Spleen (tissue), 11 donors: Measurements from ENCODE around the gene HOTAIR. TPM values are rescaled to one million over a fixed set of nuclear protein-coding genes. Genes with fewer than 3 reads are reported as not detected.

Experiments used
- DNase-seq: peaks from one replicate; pipeline ENCODE4 v3.0.0-alpha.2; 2020
- H3K27ac ChIP-seq, 8 donors: fragments of 200-600 bp; sonication (generic) in 7 of 8; 1 replicate in 4 of 8; 2 replicates in 4 of 8; pipeline versions ENCODE4 v1.5.0 to v1.8.0; 2016 to 2021; ENCODE audit warnings: inconsistent platforms in 4 of 8, mild to moderate bottlenecking in 4 of 8, moderate library complexity in 1 of 8
- H3K27me3 ChIP-seq, 7 donors: fragments of 200-600 bp; sonication (generic) in 6 of 7; replicated peaks in 1 of 7; 1 replicate in 4 of 7; 2 replicates in 3 of 7; pipeline versions ENCODE4 v1.5.0 to v1.8.0; 2016 to 2021; ENCODE audit warnings: inconsistent platforms in 3 of 7, mild to moderate bottlenecking in 1 of 7
- H3K36me3 ChIP-seq, 6 donors: fragments of 200-600 bp; sonication (generic) in 5 of 6; 1 replicate in 4 of 6; 2 replicates in 2 of 6; pipeline versions ENCODE4 v1.5.0 to v1.8.0; 2016 to 2021; ENCODE audit warnings: inconsistent platforms in 2 of 6
- H3K4me1 ChIP-seq, 6 donors: fragments of 200-600 bp; sonication (generic) in 5 of 6; 1 replicate in 3 of 6; 2 replicates in 3 of 6; pipeline versions ENCODE4 v1.5.0 to v1.8.0; 2016 to 2021; ENCODE audit warnings: inconsistent platforms in 3 of 6
- H3K4me3 ChIP-seq, 8 donors: fragments of 200-600 bp; sonication (generic) in 7 of 8; 1 replicate in 4 of 8; 2 replicates in 4 of 8; pipeline versions ENCODE4 v1.5.0 to v1.8.0; 2016 to 2021; ENCODE audit warnings: inconsistent platforms in 4 of 8, mild to moderate bottlenecking in 4 of 8, moderate library complexity in 2 of 8
- H3K9me3 ChIP-seq, 8 donors: fragments of 200-600 bp; sonication (generic) in 7 of 8; 1 replicate in 4 of 8; 2 replicates in 4 of 8; pipeline versions ENCODE4 v1.5.0 to v1.8.0; 2016 to 2021; ENCODE audit warnings: inconsistent platforms in 4 of 8
- POLR2A ChIP-seq, 3 donors: fragments of 450-650 bp; IDR thresholded peaks; one replicate each; pipeline ENCODE4 v1.5.1; 2017; ENCODE audit warnings: antibody characterized with exemption in 3 of 3, mild to moderate bottlenecking in 1 of 3
- POLR2AphosphoS5 ChIP-seq, 3 donors: sonication (generic); formaldehyde crosslinking; IDR thresholded peaks; one replicate each; pipeline ENCODE4 v1.5.1; 2017; ENCODE audit warnings: antibody characterized with exemption in 3 of 3
- WGBS, 5 donors: extraction: QIAGEN DNeasy Blood & Tissue Kit in 3 of 5; methylation state at CpG; one replicate each; pipeline versions ENCODE4 v1.1.5 to v1.1.7; 2013 to 2018; 5-methylcytosine and 5-hydroxymethylcytosine counted together
- intact Hi-C: fragments of 100-400 bp; cut with DNase I; formaldehyde crosslinking; loops from one replicate; pipeline ENCODE4 v1.15.0; 2023; ENCODE audit warnings: low total_unique reads
- polyA plus RNA-seq, 3 donors: library from polyadenylated mRNA; stranded (reverse); fragments of 200-250 nt; gene quantifications; one replicate each; pipeline ENCODE4 v1.2.1, GENCODE V29; 2013
- total RNA-seq, 7 donors: library from RNA; depleted of rRNA in 3 of 7; stranded (reverse); fragments of >200 nt in 3 of 7; fragmentation: NEBNext Ultra II Directional in 4 of 7; extraction: Animal tissue kit (Norgen Biotek cat#: 25700) in 4 of 7; gene quantifications; one replicate each; pipeline versions ENCODE4 v1.1.0 to v1.2.1, GENCODE V29; 2016 to 2021
- TF ChIP-seq, protein P1 (sequence below), 11 experiments: fragments of 200-600 bp in 7 of 11; fragments of 450-650 bp in 4 of 11; sonication (generic) in 4 of 11; IDR thresholded peaks in 8 of 11; conservative IDR thresholded peaks in 3 of 11; 1 replicate in 7 of 11; 2 replicates in 4 of 11; pipeline versions ENCODE4 v1.4.0 to v1.8.0; 2016 to 2021; ENCODE audit warnings: antibody characterized with exemption in 11 of 11, inconsistent platforms in 4 of 11, mild to moderate bottlenecking in 1 of 11
- donor health status: healthy with polysubstance abuse.
- donor health status: DM: no; HTN: no; CAD: no; lungs with moderate emphysema.
- donor health status: DM: no; HTN: no; CAD: no.
- donor health status: Bipolar disorder and iron deficiency.
- donor health status: healthy.
- donor health status: DM: no; HTN: no; CAD: no.
- donor health status: DM: yes; HTN: yes; CAD: no.

HOTAIR gene
- total and polyA plus RNA-seq, 10 donors = not detected

GRCh38 chr12:53988541-53989226, 13.9 kb upstream of the HOTAIR start:
- Histone ChIP-seq H3K9me3 (peaks cover 0 to 12% (median 0%) of the 10 kb centered on the region in 8 donors), H3K4me3 (peak overlapping the region in 1 of 8 donors; percentile 22), H3K4me1 (peaks cover 13 to 43% (median 31%) of the 10 kb centered on the region in 6 donors), H3K27me3 (peaks cover 25 to 100% (median 100%) of the 10 kb centered on the region in 7 donors), H3K27ac (no peak overlapping the region), H3K36me3 (no peaks in the 10 kb centered on the region)
- TF ChIP-seq, protein P1, sequence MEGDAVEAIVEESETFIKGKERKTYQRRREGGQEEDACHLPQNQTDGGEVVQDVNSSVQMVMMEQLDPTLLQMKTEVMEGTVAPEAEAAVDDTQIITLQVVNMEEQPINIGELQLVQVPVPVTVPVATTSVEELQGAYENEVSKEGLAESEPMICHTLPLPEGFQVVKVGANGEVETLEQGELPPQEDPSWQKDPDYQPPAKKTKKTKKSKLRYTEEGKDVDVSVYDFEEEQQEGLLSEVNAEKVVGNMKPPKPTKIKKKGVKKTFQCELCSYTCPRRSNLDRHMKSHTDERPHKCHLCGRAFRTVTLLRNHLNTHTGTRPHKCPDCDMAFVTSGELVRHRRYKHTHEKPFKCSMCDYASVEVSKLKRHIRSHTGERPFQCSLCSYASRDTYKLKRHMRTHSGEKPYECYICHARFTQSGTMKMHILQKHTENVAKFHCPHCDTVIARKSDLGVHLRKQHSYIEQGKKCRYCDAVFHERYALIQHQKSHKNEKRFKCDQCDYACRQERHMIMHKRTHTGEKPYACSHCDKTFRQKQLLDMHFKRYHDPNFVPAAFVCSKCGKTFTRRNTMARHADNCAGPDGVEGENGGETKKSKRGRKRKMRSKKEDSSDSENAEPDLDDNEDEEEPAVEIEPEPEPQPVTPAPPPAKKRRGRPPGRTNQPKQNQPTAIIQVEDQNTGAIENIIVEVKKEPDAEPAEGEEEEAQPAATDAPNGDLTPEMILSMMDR (IDR thresholded peaks at IDR 0.05 in 8 of 11, conservative IDR thresholded peaks at IDR 0.05 in 3 of 11) = no peak
- no peak for TF ChIP-seq POLR2A (IDR thresholded peaks at IDR 0.05)
- TF ChIP-seq POLR2AphosphoS5 (IDR thresholded peaks at IDR 0.05) = no peak
- intact Hi-C loops = no loop called here
- no peak for DNase-seq
- WGBS, 5 donors = 2 to 8% (median 7%) methylated on average over 5 of the region's 5 CpGs

GRCh38 chr12:53987787-53988230, 13.1 kb upstream of the HOTAIR start:
- WGBS, 5 donors = 6 to 16% (median 13%) methylated on average over 4 of the region's 4 CpGs
- no peaks in the 10 kb centered on the region for H3K36me3 ChIP-seq
- peaks cover 0 to 12% (median 0%) of the 10 kb centered on the region in 8 donors for H3K9me3 ChIP-seq
- peaks cover 29 to 100% (median 100%) of the 10 kb centered on the region in 7 donors for H3K27me3 ChIP-seq
- intact Hi-C loops = no loop called here
- no peak for DNase-seq
- H3K4me3 ChIP-seq = no peak overlapping the region
- no peak overlapping the region for H3K27ac ChIP-seq
- H3K4me1 ChIP-seq = peaks cover 13 to 48% (median 33%) of the 10 kb centered on the region in 6 donors
- TF ChIP-seq POLR2AphosphoS5 (IDR thresholded peaks at IDR 0.05) (no peak), POLR2A (IDR thresholded peaks at IDR 0.05) (no peak)
- TF ChIP-seq, protein P1 (IDR thresholded peaks at IDR 0.05 in 8 of 11, conservative IDR thresholded peaks at IDR 0.05 in 3 of 11) = no peak

DNA sequence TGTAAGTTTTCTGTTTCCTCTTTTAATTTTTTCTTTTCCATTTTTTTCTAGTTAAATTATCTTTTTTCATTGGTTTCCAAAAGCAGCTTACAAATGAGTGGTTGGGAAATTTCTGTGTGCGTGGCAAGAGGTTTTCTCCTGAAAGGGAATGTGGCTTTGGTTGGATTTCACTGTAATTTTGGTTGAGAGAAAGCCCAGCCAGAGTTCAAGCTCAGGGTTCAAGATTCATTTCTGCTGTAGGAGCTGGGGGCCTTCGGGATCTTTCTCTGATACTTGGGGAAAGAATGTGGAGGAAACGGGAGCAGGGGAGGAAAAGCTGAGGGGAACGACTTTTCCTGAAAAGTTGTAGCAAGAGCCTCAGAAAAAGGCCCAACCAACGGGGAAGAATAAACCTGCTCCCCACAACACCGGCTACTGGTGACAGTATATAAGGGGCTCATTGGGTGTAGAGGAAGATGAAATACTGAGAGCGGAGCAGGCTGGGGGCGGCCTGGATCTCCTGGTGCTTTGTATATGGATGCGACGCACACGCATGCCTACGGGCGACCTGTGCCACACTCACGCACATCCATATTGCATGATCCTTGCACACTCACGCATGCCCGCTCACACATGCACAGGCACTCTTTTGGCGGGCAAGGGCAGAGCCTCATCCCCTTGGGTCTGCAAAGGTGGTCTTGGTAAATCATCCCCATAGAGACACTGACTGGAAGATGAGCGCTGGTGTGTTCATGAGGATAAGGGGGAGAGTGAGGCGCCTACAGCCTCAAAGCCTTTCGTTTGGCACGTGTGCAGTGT, 12.1 kb upstream of the HOTAIR start:
- Histone ChIP-seq H3K4me3 (no peak overlapping the region), H3K36me3 (no peaks in the 10 kb centered on the region), H3K27ac (no peak overlapping the region), H3K27me3 (peaks cover 31 to 100% (median 100%) of the 10 kb centered on the region in 7 donors), H3K4me1 (peaks cover 13 to 48% (median 33%) of the 10 kb centered on the region in 6 donors), H3K9me3 (peaks cover 0 to 12% (median 0%) of the 10 kb centered on the region in 8 donors)
- TF ChIP-seq POLR2A (IDR thresholded peaks at IDR 0.05) = no peak
- TF ChIP-seq, protein P1 (IDR thresholded peaks at IDR 0.05 in 8 of 11, conservative IDR thresholded peaks at IDR 0.05 in 3 of 11) = no peak
- no peak for TF ChIP-seq POLR2AphosphoS5 (IDR thresholded peaks at IDR 0.05)
- 19 to 27% (median 23%) methylated on average over 21 of the region's 21 CpGs for WGBS, 5 donors
- no peak for DNase-seq
- intact Hi-C loops = no loop called here
